Sigmoid colon (tissue), 4 donors: ENCODE data around the gene ADORA1.

Experiments used
- EP300 ChIP-seq, 4 donors: sonication (generic); formaldehyde crosslinking; IDR thresholded peaks; one replicate each; pipeline ENCODE4 v1.6.1; 2017; ENCODE audit warnings: antibody characterized with exemption in 4 of 4
- POLR2A ChIP-seq, 2 donors: fragments of 450-650 bp; IDR thresholded peaks; one replicate each; pipeline ENCODE4 v1.6.1; 2016; ENCODE audit warnings: antibody characterized with exemption in 2 of 2, mild to moderate bottlenecking in 2 of 2, moderate library complexity in 2 of 2
- POLR2AphosphoS5 ChIP-seq, 4 donors: sonication (generic); formaldehyde crosslinking; IDR thresholded peaks; one replicate each; pipeline ENCODE4 v1.6.1; 2017; ENCODE audit warnings: antibody characterized with exemption in 4 of 4
- TF ChIP-seq, protein P1 (sequence below), 4 experiments: fragments of 450-650 bp in 3 of 4; fragments of 200-600 bp in 1 of 4; IDR thresholded peaks; one replicate each; pipeline ENCODE4 v1.5.1; 2016 to 2019; ENCODE audit warnings: antibody characterized with exemption in 4 of 4, mild to moderate bottlenecking in 3 of 4, moderate library complexity in 2 of 4

DNA sequence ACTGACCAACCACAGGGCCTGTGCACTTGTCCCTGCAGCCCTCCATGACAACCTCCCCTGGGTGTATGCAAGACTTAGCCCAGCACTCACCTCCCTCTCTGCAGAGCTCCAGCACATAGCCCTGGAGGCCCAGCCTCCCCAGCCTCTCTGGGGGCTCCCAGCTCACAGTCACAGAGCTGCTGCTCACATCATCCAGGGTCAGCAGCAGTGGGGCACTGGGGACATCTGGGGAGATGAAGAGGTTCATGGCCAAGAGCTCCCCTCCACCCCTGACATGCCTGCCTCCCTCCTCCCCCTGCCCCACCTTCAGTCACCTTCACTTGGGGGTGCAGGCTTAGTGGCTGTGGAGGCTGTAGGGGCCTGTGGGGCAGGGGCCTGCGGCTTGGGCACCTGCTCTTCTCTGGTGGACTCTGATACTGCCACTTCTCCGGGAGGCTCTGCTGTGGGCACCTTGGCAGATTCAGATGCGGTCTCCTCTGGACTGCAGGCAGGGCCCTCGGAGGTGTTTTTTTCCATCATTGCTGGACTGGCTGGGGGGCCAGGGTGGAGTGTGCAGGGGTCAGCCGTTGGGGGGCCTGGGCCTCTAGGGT is 47.8 kb downstream of the ADORA1 start, which contains the start of gene MYBPH:
- TF ChIP-seq, protein P1, sequence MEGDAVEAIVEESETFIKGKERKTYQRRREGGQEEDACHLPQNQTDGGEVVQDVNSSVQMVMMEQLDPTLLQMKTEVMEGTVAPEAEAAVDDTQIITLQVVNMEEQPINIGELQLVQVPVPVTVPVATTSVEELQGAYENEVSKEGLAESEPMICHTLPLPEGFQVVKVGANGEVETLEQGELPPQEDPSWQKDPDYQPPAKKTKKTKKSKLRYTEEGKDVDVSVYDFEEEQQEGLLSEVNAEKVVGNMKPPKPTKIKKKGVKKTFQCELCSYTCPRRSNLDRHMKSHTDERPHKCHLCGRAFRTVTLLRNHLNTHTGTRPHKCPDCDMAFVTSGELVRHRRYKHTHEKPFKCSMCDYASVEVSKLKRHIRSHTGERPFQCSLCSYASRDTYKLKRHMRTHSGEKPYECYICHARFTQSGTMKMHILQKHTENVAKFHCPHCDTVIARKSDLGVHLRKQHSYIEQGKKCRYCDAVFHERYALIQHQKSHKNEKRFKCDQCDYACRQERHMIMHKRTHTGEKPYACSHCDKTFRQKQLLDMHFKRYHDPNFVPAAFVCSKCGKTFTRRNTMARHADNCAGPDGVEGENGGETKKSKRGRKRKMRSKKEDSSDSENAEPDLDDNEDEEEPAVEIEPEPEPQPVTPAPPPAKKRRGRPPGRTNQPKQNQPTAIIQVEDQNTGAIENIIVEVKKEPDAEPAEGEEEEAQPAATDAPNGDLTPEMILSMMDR (IDR thresholded peaks at IDR 0.05): no peak
- no peak for TF ChIP-seq POLR2A (IDR thresholded peaks at IDR 0.05)
- TF ChIP-seq POLR2AphosphoS5 (IDR thresholded peaks at IDR 0.05): no peak
- TF ChIP-seq EP300 (IDR thresholded peaks at IDR 0.05): no peak
